ENCODE data around the gene SKA2.
"Not testable (repeated sequence)": the region's sequence is repeated elsewhere in the genome, so short reads cannot be mapped to it uniquely, and the experiment has no call there.

SKA2 gene, protein sequence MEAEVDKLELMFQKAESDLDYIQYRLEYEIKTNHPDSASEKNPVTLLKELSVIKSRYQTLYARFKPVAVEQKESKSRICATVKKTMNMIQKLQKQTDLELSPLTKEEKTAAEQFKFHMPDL

DNA sequence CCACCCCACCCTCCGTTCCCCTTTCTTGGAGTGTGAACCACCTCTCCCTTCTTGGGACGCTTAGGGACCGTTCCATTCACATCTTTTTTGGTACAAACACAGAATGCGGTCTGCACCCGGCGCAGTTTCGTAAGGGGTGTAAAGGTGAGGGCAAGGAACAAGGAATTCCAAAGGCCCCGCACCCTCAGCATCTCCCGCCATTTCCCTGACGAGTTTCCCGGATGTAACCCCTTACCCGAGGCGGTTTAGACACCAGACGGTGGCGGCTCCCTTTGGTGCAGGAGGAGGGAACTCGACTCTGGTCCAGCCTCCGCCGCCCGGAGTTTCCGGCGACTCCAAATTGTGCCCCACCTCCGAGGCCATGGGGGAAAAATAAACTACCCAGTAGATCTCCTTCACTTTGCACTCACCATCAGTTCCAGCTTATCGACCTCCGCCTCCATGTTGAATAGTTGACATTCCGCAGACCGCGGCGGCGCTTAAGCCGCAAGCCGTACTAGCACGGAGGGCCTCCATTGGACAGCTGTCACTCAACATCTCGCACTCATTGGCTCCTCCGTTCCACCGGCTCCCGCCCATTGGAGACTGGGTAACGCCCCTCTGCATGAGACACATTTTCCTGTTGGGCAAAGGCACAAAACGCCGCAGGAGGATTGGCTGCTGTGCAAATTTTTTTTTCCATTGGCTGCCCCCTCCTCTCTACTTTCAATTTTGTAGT, at the start of gene SKA2:
SKA2 (minus strand) TSS at position 466 of the 718 bp plus-strand sequence; CDS start at position 443, 23 bp downstream.
- DNase-seq (ENCODE audit: low read depth in 2 of 2): peak; percentile 100

DNA sequence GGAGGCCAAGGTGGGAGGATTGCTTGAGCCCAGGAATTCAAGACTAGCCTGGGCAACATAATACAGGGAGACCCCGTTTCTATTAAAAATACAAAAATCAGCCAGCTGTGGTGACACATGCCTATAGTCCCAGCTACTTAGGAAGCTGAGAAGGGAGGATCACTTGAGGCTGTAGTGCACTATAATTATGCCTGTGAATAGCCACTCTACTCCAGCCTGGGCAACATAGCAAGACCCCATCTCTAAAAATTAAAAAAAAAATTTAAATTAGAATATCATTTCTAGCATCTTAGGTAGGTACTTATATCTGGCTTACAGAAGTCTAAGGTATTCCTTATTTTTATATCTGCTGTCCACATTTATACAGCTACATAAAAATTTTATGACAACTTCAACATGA, 47.3 kb upstream of the SKA2 start:
- no peak for DNase-seq (ENCODE audit: low read depth in 2 of 2)

DNA sequence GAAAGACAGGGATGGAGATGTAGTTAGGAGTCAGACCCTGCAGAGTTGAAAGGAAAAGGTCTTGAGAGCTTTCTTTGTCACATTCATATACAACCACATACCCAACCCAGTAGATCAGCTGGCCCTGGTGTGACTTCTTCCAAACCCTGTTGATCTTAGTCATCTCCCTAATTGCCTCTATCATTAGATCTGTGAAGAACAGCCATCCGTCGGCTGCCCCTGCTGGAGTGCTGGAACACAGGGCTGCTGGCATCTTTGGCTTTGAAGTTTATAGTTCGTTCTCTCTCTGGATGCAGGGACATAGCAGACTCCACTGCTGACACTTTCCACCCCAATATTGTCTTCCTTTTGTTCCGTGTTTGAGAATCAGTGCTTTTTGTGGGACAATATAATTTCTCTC, 44.4 kb upstream of the SKA2 start:
- DNase-seq (ENCODE audit: low read depth in 2 of 2): no peak

DNA sequence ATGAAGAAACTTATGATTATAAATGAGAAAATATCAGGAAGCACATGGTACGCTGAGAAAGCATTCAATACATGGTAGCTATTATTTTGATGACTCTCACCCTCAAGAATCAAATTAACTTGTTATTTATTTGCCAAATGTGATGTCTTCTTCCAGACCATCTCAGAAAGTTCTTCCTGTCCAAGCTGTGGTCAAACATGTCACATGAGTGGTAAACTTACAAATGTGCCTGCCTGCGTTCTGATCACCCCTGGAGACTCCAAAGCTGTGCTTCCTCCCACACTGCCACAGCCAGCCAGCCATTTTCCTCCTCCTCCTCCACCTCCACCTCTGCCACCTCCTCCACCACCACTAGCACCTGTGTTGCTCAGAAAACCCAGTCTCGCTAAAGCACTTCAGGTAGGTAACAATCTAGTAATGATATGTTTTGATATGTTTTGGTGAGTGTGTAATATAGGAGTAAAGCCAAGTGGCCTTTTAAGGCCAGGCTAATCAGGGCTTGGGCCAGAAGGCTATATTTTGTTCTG, 38.4 kb upstream of the SKA2 start:
- no peak for DNase-seq (ENCODE audit: low read depth in 2 of 2)

DNA sequence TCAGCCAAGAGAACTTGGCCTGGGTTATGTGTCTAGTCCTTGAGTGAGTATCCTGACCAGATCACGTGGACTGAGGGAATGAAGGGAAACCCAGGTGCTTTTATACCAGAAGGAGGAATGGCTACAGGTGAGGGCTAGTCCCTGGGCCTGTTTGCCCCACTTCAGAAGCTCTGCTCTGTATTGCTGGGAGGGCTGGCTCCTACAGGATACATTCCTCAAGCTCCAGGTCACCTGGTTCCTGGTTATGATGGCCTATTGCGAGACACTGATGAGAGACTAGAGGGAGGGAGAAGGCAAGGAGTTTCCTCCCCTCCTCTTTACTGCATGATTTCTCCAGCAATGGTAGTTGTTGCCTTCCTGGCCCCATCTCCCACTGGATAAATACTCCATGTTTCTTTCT, 35.8 kb upstream of the SKA2 start:
- no peak for DNase-seq (ENCODE audit: low read depth in 2 of 2)

DNA sequence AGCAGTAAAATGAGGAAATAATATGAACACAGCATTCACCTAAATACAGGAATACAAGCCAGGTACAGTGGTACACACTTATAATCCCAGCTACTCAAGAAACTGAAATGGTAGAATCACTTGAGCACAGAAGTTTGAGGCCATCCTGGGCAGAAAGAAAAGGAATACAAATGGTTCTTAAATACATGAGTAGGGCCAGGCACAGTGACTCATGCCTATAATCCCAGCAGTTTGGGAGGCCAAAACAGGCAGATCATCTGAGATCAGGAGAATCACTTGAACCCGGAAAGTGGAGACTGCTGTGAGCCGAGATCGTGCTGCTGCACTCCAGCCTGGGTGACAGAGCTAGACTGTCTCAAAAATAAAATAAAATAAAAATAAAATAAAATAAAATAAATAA, 31.9 kb upstream of the SKA2 start:
- DNase-seq (ENCODE audit: low read depth in 2 of 2): no peak

DNA sequence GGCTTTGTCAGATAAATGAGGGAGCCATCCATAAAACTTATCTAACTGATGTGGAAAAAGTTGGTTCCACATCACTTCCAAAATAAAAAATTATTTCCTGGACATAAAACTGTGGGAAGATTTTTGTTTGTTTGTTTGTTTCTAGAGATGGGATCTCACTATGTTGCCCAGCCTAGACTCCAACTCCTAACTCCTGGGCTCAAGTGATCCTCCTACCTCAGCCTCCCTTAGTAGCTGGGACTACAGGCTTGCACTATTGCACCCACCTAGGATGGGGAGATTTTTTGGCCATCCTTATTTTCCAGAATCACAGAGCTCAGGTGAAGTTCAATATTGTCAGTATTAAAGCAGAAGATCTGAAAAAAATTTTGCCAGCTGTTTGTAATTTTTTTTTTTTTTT, 31.0 kb upstream of the SKA2 start:
- no peak for DNase-seq (ENCODE audit: low read depth in 2 of 2)

DNA sequence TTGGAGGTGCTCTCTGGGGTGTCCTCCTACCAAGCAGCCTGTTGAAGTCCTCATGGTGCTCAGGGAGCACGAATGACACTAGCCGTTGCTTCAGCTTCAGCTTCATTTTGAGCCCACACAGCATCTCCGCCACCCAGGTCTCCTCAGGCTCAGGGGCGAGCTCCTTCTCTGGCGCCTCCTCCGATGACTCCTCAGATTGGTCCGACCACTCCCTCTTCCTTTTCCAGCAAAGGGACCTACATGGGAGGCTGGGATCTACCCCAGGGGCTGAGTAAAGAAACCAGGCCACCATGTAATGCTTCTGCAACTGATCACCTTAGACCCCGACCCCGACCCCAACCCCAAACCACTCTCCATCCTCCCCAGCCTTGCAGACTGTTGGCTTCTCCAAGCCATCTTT, 26.5 kb upstream of the SKA2 start:
- DNase-seq (ENCODE audit: low read depth in 2 of 2): no peak

DNA sequence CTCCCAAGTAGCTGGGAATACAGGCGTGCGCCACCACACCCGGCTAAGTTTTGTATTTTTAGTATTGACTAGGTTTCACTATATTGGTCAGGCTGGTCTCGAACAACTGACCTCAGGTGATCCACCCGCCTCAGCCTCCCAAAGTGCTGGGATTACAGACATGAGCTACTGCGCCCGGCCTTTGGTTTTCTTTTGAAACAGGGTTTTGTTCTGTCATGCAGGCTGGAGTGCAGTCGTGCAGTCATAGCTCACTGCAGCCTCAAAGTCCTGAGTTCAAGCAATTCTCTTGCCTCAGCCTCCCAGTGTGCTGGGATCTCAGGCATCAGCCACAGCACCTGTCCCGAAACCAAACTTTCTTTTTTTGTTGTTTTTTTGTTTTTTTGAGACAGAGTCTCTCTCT, 25.6 kb upstream of the SKA2 start:
- DNase-seq (ENCODE audit: low read depth in 2 of 2): no peak

DNA sequence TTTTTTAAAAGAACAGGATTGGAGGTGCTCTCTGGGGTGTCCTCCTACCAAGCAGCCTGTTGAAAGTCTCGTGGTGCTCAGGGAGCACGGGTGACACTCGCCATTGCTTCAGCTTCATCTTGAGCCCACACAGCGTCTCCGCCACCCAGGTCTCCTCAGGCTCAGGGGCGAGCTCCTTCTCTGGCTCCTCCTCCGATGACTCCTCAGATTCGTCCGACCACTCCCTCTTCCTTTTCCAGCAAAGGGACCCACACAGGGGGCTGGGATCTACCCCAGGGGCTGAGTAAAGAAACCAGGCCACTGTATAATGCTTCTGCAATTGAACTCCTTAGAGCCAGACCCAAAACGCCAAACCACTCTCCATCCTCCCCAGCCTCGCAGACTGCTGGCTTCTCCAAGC, 24.6 kb upstream of the SKA2 start:
- DNase-seq (ENCODE audit: low read depth in 2 of 2): not testable (repeated sequence)

DNA sequence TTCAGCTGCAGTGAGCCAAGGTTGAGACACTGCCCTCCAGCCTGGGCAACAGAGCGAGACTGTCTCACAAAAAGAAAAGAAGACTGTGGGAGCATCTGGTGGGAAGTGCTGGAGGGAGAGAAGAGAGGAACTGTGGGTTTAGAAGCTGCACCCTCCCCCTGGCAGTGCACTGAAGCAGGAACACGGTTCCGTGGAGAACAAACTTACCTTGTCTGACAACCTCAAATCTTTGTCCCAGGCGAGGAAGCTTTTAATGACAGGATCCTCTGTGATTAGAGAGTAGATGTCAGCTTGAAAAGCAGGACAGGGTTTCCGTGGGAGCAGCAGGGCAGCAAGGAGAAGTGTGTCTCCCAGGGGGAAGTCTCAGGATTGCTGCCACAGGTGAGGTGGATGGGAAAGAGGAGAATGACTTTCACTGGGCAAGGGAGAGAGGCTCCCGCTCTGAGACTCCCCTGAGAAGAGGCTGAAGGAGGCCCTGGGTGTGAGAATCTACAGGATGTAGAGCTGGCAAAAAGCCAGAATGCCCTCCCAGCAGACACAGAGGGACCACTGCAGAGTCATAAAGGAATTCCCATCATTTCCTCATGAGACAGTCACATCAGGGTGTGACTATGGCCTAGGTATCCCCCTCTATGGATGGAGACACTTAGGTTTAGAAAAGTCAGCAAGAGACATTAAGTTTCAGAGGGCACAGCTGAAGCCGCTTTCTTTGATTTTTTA, 23.4 kb upstream of the SKA2 start:
- no peak for DNase-seq (ENCODE audit: low read depth in 2 of 2)

DNA sequence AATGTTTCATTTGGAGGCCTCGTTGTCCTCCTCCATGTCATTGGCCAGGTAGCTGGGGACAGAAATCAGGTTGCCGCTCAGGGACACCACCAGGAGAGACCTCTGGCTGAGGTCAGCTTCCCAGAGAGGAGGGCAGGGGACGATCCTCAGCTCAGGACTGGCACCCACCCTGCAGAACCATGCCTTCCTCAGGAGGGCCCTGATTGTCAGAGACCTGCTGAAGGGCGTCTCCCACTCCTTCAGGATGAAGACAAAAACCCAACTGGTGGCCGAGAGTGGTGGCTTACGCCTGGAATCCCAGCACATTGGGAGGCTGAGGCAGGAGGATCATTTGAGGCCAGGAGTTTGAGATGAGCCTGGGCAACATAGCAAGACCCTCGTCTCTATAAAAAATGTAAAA, 20.1 kb upstream of the SKA2 start:
- no peak for DNase-seq (ENCODE audit: low read depth in 2 of 2)

DNA sequence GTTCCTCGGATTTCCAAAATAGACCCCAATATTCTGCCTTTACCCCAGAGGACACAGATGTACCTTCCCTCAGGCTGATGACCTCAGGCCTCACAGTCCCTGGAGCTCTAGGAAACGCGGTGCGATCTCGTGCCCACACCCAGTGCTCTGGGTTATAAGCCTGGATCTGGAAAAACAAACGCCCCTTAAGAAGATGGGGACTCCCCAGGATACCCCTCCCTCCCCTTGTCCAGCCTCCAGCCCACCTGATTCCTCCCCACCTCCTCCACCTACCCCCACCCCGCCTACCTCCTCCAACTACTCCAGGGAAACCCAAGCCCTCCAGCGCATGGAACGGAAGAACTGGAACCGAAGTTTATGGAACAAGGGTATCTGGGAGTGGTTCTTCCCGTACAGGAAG, 19.7 kb upstream of the SKA2 start:
- no peak for DNase-seq (ENCODE audit: low read depth in 2 of 2)

DNA sequence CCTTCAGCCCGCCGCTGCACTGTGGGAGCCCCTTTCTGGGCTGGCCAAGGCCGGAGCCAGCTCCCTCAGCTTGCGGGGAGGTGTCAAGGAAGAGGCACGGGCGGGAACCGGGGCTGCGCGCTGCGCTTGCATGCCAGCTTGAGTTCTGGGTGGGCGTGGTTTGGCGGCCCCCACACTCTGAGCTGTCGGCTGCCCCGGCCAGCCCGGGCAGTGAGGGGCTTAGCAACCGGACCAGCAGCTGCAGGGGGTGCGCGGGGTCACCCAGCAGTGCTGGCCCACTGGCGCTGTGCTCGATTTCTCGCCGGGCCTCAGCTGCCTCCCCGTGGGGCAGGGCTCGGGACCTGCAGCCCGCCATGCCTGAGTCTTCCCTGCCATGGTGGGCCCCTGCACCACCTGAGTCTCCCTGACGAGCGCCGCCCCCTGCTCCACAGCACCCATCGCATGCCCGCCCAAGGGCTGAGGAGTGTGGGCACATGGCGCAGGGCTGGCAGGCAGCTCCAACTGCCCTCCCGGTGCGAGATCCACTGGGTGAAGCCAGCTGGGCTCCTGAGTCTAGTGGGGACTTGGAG, 17.5 kb upstream of the SKA2 start:
- no peak for DNase-seq (ENCODE audit: low read depth in 2 of 2)

DNA sequence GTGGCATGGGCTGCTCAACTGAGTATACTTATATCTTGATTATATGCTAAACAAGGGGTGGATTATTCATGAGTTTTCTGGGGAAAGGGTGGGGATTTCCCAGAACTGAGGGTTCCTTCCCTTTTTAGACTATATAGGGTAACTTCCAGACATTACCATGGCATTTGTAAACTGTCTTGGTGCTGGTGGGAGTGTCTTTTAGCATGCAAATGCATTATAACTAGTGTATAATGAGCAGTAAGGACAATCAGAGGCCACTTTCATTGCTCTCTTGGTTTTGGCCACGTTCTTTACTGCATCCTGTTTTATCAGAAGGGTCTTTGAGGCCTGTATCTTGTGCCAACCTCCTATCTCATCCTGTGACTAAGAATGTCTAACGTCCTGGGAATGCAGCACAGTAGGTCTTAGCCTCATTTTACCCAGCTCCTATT, 12.6 kb upstream of the SKA2 start:
- no peak for DNase-seq (ENCODE audit: low read depth in 2 of 2)

DNA sequence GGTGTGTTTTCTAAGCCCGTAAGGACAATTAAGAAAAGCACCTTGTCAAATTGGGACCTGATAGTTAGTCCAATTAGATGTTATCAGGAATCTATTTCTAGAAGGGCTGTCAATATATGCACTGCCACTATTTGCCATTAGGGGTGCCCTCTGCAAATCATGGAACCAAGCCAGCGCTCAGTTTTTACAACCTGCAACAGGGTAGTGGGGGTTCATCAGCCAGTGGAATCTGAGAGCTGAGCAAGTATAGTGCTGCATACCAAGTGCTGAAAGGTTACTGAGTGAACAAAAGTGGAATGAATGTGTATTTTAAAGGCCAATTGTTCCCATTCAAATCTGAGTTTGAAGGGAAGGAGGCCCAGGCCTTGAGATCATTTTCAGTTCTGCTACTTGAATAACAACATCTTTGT, 11.0 kb upstream of the SKA2 start:
- peak in 1 of 2 experiments; percentile 33 for DNase-seq (ENCODE audit: low read depth in 2 of 2)

DNA sequence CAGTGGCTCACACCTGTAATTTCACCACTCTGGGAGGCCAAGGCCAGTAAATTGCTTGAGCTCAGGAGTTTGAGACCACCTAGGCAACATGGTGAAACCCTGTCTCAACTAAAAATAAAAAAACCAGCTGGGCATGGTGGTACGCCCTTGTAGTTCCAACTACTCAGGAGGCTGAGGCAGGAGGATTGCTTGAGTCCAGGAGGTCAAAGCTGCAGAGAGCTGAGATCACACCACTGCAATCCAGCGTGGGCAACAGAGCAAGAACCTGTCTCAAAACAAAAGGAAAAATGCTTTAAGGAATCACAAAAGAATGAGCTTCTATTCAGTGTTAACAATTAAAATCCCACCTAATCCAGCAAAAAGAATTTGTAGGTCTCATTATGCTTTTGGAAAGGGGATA, 6.5 kb upstream of the SKA2 start:
- no peak for DNase-seq (ENCODE audit: low read depth in 2 of 2)

DNA sequence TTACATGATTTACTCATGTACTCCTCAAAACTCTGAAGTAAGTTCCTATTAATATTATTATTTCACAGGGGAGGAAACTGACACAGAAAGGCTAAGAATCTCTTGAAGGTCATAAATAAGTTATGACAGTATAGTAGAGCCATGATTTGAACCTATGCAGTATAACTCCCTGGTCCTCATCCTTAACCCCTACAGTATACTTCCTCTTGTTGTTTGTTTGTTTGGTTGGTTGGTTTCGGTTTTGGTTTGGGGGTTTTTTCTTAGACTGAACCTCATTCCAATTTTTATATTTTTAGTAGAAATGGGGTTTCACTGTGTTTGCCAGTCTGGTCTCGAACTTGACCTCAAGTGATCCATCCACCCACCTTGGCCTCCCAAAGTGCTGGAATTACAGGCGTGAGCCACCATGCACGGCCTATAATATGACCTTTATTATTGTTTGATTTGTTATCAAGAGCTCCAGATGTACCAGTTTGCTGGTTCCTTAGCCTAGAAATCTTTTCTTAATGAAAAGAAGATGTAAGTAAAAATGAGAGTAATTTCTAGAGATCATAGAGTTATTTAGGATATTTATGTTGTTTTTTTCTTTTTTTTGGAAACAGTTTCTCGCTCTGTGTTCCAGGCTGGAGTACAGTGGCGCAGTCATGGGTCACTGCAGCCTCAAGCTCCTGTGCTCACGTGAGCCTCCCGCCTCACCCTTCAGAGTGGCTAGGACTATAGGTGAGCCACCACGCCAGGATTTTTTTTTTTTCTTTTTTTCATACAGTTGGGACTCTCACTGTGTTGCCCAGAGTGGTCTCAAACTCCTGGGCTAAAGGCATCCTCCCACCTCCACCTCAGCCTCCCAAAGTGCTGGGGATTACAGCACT, 5.4 kb upstream of the SKA2 start:
- no peak for DNase-seq (ENCODE audit: low read depth in 2 of 2)

DNA sequence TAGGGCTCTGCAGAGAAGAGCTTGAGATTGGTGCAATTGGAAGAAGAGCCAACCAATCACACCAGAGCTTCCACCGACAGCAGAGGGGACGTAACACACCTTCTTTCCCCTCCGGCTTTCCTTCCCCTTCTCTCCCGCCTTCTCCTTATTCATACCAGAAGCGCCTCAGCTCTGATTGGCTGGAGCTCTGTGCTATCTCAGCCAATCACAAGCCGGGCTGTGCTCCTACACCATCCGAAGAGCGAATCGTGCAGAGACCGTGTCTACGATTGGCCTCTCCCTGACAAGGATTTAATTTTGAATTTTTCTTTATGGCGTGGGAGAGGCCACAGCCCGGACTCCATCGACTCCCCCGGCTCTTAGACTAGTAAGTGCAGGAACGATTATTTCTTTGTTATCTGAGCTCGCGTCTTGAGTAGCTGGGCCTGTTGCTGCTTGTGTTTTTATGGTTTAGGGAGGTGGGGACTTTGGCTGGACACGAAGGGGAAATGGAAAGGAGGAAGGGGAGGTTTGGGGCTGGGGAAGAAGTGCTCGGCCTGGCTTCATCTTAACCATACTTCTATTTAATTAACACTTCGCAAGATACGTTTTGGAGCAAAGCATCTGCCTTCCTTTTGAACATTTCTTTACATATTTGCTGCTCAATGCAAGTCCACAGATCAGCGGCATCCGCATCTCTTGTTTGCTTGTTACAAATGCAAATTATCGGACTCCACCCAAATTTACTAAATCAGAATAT, 622 bp upstream of the SKA2 start, which contains the start of gene PRR11:
PRR11 (plus strand) TSS at position 308 of the 739 bp plus-strand sequence. CDS start 14,007 bp downstream, outside the sequence.
- DNase-seq (ENCODE audit: low read depth in 2 of 2): no peak

DNA sequence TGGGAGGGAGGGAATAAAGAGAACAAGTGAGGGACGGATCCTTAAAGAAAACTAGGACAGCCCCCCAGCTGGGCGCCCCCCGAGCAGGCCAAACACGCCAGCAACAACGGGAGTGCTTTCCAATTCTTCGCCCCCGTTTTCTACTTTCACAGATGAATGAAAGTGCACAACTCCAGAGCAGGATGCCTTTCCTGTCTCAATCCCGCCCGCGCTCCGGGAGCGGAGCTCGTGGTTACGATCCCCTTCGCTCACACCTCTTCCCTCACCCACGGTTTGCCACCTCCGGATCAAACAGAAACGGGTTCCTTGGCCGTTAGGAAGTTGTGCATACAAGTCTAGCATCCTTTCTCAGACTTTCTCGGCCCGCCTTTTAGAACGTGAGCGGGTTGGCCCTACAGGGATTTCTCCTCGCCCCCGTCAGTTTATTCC, 680 bp downstream of the SKA2 start:
- no peak for DNase-seq (ENCODE audit: low read depth in 2 of 2)

DNA sequence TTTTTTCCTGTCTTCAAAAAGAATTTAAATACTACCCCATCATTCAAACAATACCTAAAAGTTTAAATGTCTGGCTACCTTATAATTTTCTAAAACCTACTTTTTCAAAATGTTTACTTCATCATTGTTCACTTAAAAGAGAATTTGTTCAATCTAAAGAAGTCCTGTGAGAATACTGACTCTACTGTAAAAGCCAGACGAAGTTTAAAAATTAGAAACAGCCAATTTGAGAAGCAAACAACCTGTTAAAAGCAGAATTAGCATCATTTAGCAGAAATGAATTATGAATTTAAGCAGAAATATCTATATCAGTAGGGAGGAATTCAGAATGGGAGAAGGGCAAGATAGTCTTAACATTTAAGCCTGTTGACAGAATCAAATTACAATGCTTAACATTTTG, 2.1 kb downstream of the SKA2 start:
- DNase-seq (ENCODE audit: low read depth in 2 of 2): no peak

Measured in fibroblast of skin of left biceps (primary cell).